Right forelimb (tissue), 1 donor: ENCODE results near the gene FOXF1.
A peak's percentile ranks its signal among the peaks of the same experiment; 100 is the strongest.

ENCODE experiments used
- DNase-seq: peaks from one replicate; pipeline ENCODE4 v3.0.0-alpha.2; 2018

FOXF1 gene

DNA sequence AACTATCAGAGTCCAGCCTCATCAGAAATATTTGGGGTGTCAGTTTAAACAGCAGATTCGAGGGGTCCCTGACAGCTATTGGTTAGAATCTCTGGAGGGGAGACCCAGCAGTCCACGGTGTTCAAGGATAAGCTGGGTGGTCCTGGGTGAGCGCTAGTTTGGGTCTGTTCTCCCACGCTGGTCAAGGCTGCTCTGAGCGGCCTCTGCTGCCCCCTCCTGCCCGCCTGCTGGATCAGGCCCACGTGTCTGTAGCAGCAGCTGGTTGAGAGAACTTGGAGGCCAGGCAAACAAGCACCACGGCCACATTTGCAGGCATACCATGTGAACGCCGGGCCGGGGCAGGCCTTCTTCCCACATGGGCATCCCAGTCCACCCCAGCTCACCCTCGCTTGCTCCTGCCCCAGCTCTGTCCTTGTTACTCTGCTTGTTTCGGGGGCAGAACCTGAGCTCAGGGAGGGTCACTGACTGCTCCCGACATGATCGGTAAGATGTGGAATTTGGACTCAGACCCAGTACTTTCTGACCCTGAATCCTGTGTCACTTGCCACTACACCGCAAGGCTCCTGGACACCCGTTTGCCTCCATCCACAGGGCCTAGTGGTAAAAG lies 7.4 kb downstream of the FOXF1 start:
- peak; percentile 84 for DNase-seq

- no peak for DNase-seq
Measured at GRCh38 chr16:86519007-86519648, 8.8 kb downstream of the FOXF1 start.

DNA sequence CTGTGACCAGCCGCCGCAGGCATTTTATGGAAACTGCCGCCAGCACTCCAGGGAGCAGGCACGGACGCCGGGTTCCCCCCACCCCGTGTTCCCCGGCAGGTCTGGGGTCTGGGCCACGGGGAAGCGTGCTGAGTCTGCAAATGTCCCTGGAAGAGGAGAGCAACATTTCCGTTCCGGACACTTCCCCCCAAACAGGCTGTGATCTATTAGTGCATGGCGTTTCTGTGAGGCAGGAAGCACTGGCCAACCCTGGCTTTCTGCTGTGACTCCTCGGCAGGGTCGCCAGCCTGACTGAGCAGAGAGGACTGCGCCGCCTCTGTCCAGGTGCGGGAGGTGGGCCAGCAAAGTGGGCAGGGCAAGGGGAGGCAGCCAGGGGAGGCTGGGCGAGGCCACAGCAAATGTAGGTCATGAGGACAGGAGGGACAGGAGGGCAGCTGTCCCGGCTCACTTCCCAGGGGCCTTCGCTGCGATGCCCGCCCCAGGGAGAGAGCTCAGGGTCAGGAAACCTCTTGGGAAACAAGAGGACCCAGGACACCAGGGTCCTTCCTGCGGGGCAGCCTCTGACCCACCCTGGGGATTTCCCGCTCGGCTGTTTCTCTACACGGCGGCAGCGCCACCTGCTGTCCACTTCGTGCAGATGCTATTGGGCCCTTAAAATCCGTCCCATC lies 9.5 kb downstream of the FOXF1 start:
- DNase-seq: no peak

GRCh38 chr16:86520317-86521210 lies 10.2 kb downstream of the FOXF1 start:
- no peak for DNase-seq

- DNase-seq: no peak
Measured at GRCh38 chr16:86521236-86522197, 11.2 kb downstream of the FOXF1 start.

DNA sequence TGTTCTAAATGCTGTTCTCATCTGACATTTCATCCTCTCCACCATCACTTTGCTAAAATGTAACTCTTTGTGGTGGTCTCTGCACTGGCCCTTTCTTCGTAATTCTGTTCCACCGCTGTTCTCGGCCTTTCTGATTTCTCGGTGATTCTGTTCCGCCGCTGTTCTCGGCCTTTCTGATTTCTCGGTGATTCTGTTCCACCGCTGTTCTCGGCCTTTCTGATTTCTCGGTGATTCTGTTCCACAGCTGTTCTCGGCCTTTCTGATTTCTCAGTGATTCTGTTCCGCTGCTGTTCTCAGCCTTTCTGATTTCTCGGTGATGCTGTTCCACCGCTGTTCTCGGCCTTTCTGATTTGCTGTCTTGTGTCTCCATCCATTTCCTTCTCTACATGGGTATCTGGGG lies 12.3 kb downstream of the FOXF1 start:
- DNase-seq: no peak

GRCh38 chr16:86523166-86523740 lies 12.9 kb downstream of the FOXF1 start:
- no peak for DNase-seq

DNA sequence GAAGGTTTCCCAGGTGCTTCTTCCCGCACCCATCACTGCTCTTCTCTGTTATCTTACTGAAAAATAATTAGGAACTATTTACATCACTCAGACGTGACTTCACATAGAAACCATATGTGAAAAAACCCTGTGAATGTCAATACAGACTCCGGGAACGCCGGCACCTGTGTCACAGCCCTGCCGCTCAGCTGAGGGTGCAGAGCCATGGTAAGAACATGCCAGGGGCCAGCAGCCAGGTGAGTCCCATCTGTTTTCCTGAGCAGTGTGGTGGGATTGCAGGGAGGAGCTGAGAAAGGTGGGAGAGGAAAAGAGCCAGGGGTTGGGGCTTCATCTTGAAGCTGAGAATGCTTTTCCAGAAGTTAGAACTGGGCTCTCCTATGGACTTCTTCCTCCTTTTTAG lies 13.7 kb downstream of the FOXF1 start:
- no peak for DNase-seq

- DNase-seq: no peak
Measured at GRCh38 chr16:86525696-86526095, 15.4 kb downstream of the FOXF1 start.

DNA sequence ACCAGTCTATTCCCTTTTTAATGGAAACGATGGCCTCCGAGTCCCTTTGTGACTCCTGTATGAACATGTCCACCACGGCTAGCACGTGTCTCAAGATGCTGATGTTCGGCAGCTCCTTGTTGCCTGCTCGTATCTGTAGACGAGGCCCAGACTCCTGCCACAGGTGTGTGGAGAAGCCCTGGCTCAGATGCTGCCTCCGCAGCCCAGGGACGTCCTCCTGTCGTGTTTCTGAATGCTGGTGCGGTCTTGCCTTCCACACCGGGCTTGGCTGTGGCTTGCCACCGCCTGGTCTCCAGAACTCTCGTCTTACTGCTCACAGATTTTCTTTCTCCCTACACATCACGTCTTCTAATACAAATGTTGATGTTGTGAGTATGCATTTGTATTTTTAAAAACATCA lies 17.0 kb downstream of the FOXF1 start:
- DNase-seq: no peak

GRCh38 chr16:86528061-86528929 lies 18.0 kb downstream of the FOXF1 start:
- no peak for DNase-seq

- no peak for DNase-seq
Measured at GRCh38 chr16:86529160-86529559, 18.8 kb downstream of the FOXF1 start.

DNA sequence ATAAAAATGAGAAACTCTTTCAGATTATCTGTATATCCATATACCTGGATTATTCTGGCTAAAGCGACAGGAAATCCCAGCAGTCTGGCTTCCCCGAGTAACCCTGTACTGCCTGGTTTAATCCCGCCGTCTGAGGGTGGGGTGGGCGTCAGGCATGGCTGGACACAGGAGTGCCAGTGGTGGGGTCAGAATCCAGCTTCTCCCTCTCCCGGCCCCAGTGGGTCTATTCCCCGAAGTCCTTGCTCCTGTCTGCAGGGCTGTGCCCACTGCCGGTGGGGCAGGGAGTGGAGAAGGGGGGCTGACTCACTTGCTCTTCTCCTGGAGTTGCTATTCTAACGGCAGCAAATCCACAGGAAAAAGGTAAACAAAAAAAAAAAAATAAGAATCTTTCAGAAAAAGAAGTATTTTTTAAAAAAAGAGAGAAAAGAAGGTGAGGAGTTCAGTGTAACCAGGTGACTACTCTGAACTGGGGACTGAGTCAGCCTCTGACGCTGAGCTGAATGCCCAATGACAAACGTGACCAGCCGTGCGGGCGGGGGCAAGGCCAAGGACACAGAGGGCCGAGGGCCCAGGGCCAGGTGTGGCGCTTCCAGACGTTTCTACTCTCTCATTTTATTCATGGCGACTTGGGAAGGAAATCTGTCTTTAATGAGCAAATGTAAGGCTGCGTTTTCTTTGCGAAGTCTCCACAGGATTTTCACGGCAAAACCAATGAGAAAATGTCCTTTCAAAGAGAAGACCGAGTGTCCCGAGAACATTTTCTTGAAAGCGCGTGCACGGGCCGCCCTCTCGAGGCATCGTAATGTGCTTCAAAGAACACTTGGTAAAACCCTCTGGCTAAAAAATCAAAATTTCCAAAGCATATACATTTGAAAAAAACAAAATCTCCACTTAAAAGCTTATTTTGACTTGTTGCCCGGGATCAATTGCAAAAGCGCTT lies 20.2 kb downstream of the FOXF1 start:
- no peak for DNase-seq

- peak; percentile 76 for DNase-seq
Measured at GRCh38 chr16:86531191-86531545, 20.8 kb downstream of the FOXF1 start.

GRCh38 chr16:86531641-86532525 lies 21.6 kb downstream of the FOXF1 start:
- no peak for DNase-seq

- no peak for DNase-seq
Measured at GRCh38 chr16:86532526-86532815, 22.1 kb downstream of the FOXF1 start.

DNA sequence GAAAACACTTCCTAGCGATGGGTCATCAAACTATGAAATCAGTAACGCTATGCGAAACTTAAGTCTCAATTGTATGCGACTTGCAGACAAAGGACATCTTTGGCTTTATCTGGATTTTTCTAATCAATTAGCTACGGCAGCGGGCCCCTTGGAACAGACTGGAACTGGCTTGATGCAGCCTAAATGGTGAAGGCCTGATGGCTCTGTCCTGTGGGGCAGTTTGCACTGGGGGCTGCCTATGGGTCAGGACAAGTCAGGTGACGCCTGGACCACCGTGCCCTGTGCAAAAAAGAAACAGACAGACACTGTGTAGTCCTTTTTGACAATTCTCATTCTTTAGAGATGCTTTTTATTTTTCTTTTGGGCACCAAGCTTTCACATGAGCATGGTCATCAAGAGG lies 22.7 kb downstream of the FOXF1 start:
- no peak for DNase-seq

- DNase-seq: no peak
Measured at GRCh38 chr16:86533767-86534351, 23.5 kb downstream of the FOXF1 start.
